GM18858 (cell line): ENCODE results near the gene LRRFIP1.
A peak's percentile ranks its signal among the peaks of the same experiment; 100 is the strongest.
"Not testable (repeated sequence)": the region's sequence is repeated elsewhere in the genome, so short reads cannot be mapped to it uniquely, and the experiment has no call there.

ENCODE experiments used
- ATAC-seq: cut with Tn5 transposase; IDR thresholded peaks from one replicate; pipeline ENCODE4 v1.9.1; 2021; ENCODE audit not compliant: unreplicated experiment

LRRFIP1 gene

DNA sequence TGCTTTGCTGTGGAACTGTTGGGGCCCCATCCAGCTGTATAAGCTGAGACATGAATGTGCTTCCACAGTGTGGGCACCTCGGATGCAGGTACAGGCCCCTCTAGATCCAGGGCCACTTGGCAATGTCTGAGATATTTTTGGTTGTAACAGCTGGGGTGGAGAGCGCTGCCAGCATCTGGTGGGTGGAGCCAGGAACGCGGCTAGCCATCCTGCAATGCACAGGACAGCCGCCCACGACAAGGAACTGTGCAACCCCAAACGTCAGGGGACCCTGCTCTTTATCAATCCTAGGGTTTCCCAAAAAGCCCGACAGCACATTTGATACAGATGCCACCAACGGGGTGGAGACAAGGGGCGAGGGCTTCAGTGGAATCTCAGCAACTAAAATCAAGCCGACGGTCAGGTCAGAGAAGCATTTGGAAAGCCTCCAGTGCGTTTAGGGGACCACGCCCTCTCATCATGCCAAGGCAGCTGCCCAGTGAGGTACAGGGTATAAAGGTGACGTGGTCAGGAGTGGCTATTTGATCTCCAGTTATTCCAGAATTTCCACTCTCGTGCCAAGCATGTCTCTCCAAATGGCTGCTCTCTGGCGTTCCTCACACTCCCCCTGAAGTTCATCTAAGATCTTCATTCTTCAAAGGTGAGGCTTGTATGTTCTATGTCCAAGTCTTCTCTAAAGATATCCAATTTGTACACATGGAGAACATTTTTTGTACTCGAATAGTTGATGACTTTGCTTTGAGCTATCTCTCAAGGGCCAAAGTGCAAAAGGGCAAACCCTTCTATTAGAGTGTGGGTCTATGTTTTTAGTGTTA, 55.7 kb downstream of the LRRFIP1 start:
- no peak for ATAC-seq

DNA sequence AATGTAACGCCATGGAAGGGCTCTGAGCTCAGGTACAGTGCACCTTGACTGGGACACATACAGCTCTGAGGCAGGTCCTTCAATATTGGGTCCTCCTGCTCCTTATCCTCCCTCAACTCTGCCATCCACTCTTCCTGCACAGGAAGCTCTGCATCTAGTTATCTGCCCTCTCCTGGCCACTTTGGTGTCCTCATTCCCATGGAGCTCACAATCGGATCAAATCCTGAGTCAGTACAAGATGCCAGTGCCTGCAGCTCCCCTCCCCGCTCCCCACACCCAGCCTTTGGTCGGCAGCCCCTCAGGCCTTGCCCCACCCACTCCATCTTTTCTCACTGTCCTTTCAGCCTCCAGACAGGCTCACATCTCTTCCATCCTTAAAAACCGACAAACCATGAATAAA, 58.0 kb downstream of the LRRFIP1 start:
- ATAC-seq, result no peak

DNA sequence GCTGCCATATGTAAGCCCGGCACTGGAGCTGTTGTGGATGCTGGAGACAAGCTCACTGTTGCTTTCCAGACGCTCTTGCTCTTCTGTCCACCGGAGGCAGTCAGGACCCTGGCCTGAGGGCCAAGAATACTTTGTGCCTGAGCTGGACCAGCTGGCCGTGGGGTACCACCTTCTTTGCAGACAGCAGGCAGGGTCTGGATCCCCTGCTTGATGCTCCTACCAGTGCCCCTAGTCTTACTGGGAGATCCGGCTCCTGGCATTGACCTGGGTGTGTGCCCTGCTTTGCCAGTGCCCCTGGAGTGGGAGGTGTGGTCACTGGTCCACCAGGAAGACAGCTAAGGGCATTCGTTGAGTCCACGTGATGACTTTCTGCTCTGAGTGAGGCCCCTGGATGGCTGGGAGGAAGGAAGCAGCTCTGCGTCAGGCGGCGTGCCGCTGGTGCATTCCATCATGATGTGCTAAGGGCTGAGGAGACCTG, 59.3 kb downstream of the LRRFIP1 start:
- ATAC-seq, result no peak

DNA sequence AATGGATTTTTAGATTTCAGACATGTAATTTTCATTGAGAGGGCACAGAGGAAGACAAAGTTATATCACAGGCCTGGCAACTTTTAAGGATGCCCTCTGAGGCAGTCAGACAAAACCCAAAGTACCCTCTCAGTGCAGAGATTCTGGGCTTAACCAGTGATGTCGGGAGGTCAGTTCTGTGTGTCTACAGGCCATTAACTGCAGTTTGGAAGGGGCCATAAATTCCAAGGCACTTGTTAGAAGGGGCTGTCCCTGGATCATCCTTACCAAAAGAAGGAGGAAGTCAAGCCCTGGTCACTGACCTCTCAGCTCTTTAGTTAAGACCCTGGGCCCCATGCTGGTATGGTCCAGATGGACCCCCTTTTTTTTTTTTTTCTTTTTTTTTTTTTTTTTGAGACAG, 60.7 kb downstream of the LRRFIP1 start:
- ATAC-seq, result no peak

DNA sequence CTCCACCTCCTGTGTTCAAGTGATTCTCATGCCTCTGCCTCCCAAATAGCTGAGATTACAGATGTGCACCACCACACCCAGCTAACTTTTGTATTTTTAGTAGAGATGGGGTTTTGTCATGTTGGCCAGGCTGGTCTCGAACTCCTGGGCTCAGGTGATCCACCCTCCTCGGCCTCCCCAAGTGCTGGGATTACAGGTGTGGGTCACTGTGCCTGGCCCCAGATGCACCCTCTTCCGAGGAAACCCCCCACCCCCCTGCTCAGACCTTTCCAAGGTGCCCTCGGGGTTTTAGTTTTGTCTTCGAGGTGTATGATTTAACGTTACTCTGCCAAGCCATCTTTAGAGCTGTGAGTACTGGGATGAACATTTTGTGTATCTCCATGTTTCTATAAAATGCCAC, 61.2 kb downstream of the LRRFIP1 start:
- ATAC-seq, result not testable (repeated sequence)

DNA sequence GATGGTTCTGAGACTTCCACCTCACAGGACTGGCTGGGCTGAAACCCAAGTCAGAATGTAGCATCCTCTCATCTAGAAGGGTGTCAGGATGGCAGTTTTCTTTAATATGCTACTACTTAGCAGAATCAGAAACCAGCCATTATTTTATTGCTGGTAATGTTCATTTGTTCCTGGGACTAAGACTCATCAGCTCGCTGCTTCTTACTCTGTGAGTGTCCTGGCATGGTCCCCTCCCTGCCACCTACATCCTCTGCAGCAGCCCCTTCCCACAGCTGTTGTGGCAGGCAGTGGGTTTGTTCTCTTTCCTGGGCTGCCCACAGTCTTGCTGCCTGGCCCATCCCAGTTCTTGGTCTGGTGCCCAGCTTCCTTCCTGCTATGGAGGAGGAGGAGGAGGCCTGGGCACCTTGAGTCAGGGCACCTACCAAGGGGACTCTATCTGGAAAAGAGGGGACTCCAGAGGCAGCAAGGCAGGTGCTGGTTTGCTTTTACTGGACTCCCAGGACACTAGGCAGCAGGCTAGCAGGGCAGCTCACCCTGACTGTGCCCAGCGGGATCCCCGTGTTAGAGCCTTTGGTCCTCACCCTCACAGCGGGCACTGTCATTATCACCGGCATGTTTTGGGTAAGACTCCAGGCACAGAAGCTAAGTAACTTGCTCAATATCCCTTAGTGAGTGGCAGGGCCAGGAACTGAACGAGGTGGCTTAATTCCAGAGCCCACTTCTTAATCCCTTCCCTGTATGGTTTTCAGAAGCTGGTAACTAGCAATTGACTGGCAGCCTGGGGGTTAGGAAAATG, 62.1 kb downstream of the LRRFIP1 start:
- ATAC-seq, result no peak

DNA sequence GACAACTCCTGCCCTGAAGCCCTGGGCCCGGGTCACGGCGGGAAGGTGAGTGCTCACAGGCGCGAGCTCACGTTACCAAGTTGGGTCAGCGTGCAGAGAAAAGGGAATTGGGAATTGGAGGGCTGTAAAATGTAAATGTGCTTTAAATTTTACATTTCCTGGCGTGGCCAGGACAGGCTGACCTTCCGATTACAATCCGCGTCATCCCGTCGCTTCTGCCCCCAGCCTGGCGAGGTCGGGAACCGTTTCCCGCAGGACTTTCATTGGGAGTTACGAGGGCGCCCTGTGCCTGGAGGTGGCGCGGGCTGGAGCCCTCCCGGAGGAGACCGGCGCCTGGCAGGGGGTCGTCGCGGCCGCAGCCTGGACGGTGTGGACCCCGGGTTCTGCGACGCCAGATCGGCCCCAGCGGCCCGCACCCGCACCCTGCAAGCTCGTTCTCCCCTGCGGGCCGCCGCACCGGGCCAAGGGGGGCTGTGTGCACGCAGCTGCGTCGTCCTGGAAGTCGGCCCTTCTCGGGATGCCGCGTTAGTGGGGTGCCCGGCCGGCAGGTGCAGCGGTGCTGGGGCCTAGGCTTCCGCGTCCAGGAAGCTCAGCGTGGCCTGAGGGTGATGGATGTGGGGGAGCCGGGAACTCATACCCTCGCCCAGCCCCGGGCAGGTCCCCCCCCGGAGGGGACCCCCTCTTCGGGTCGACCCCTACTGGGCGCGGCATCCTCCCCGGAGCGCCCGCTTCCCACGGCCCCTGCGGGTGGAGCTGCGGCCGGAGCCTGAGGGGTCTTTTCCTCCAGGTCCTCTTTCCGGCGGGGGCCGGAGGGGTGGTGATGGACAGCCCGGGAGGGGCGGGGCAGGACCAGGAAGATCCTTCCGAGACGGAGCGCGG, 63.9 kb downstream of the LRRFIP1 start:
- no peak for ATAC-seq

DNA sequence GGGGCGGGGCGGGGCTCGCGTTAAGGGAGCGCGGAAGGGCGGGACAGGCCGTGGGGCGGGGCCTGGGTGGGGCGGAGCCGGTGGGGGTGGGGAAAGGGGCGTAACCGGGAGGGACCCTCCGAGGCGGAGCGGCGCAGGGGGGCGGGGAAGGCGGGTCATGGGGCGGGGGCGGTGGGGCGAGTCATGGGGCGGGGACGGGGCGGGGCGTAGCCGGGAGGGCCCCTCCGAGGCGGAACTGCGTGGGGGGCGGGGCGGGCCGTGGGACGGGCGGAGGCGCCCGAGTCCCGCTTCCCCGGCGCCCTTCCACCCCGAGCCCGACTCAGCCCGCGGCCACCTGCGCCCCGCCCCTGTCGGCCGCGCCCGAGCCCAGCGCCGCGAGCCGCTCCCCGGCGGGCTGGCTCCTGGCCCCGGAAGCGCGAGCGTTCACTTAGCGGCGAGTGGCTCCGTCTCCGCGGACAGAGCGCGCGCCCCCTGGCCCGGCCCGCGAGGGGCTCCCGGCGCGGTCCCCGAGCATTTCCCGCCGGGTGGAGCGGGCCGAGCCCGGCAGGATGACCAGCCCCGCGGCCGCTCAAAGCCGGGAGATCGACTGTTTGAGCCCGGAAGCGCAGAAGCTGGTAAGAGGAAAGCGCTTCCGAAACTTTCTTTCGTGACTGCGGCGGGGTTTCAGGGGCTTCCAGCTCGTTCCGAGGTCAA, 64.7 kb downstream of the LRRFIP1 start:
- no peak for ATAC-seq

DNA sequence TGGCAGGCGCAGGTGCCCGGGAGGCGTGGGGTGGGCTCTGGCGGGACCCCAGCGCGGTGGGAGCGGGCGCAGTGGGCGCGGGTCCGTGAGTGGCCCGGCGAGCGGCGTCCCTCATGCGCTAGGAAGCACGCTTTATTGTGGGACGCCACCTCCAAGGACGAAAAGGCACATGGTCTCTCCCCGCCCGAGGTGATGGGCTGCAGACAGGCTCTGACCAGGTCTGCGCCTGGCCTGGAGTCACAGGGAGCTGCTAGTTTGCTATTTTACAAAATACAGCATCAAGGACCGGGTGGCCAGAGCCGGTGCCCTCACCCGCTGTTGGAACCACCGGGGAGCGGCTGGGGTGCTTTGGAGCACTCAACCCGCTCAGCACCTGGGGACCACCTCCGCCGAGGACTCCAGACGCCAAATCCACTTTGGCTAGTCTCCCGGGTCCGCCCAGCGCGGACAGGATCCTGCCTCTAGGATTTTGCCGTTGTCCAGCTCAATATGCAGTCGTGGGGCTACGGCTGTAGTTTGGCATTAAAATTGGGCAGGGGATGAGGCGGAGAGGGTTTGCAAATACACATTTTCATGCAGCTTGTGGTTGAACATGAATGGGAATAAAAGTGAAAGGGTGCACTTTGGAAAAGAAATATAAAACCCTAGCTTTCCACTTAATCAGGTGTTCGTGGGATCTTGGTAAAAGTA, 65.4 kb downstream of the LRRFIP1 start:
- ATAC-seq, result no peak

DNA sequence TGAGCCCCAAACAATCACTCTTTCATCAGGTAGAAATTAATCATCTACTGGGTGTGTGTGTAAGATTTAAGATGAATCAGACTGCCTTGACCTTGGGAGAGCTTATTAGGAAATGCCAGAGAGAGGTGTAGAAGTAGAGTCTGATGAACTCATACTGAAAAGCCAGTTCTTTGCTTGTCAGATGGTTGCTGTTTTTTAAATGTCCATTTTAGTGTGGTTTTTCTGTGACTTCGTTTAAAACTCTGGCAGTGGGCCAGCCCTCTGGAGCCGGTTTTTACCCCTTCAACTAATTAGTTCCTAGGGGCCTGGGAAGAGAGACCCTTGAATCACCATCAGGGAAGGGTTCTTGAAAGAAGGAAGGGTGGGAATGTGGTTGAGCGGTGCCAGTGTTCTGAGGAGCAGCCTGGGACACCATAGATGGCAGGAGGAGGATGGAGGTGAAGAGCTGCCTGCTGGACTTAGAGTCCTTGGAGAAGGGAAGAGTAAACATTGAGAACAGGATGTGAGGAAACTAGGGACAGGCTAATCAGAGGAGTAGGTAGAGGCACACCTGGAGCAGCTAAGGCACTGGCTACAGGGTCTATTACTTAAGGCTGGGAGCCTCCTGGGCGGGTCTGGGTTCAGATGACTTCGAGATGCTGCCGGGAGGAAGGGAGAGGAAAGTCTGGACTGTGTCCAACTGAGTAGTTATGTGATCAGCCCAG, 66.1 kb downstream of the LRRFIP1 start:
- no peak for ATAC-seq

DNA sequence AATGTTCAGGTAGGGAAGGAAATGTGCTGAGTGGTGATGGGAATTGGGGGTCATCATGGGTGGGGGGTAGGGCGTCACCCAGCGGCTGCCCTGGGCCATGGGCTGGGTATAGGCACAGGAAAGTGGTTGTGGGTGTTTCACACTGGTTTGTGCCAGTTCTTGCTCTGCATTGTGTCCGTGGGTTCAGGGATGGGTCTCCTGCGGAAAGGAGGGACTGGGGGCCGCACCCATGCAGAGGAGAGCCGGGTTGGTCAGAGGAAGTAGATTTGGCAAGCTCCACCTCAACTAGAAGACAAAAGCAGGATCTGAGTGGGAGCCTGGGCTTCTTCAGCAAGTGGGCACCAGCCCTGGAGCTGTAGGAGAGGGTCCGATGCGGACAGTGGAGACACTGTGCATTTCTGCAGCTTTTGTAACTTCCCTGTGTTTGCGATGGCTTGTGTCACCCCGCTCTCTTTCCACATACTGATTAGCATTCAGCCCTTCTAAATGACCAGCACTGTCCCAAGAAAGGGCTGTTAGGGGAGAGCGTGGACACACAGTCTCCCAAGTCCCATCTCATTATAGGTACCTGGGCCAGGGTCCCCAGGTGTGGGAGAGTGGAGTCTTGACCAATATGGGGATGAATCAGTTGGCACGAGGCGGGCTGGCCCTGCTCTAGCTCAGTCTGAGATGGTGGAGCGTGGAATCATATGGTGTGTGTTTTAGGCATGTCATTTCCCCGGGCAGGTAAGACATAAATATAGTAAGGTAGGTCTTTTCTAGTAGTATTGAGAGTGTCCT, 67.2 kb downstream of the LRRFIP1 start:
- ATAC-seq, result no peak

DNA sequence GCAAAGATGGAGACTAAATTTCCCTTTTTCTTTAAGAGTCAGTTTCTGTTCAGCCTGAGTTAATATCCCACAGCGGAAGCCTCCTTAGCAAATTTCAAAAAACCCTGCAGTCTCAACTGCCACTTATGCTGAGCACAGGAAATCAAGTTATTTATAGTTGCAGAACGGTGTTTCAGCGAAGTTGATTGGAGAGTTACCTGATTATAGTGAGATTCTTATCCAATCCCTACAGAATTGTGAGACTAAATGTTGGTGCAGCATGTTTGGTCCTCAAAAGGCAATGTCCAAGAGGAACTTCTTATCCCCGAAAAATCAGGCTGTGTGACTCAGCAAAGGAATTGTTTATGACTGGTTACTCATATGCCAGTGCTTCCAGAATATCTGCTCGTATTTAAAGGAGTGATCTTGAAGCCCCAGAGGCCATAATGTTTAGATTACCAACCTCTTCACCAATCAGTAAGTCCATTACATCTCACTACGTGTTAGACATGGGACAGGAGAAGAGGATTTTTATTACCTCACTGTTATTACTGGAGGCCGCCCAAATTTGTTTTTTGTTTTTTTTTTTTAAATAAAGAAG, 67.9 kb downstream of the LRRFIP1 start:
- ATAC-seq, result peak; percentile 21

DNA sequence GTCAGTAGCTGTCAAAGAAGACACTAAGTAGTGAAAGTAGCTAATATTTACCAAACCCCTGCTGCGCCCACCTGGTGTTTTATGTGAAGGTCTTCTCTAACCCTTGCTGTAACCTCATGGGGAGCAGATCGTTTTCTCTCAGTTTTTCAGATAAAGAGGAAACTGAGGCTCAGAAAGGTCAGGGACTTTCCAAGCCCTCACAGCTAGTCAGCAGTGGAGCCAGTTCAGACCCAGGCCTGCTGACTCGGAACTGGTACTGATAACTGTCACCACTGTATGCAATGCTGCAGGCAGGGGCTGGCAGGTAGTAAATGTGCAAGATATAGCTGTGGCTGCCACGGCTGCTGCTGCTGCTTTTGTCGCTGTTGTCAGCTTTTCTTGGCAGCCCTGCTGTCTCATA, 69.1 kb downstream of the LRRFIP1 start:
- ATAC-seq, result no peak

DNA sequence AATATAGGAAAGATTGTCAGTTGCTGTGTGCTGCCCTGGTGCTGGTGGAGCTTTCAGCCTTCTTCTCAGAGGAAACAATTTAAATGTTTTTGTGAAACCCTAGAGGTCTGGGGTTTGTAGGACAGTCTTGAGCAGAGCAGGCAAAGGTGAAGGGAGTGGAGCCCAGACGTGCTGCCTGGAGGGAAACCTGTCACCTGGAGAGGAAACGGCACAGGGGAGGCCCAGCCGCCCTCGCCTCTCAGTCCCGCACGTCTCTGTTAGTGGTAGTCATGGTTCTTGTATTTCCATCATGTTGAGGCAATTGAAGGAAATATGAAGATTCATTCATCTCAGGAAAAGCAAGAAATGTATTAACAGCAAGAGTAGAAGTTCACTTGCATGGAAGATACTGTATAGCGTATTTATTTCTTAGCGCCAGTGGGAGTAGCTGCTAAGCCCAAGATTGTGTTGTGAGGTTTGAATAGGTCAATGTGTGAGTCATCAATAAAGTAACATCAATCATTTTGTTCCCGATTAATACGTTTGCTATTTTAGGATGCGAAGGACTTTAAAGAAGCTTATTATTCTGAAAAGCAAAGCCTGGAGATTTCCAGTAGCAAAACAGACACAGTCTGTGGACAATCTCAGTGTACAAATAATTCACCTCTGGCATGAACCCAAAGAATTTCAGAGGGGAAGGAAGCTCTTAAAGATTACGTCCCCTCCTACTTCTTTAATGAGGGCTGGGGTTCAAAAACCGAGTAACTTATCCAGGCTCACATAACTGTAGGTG, 70.4 kb downstream of the LRRFIP1 start:
- ATAC-seq, result no peak

DNA sequence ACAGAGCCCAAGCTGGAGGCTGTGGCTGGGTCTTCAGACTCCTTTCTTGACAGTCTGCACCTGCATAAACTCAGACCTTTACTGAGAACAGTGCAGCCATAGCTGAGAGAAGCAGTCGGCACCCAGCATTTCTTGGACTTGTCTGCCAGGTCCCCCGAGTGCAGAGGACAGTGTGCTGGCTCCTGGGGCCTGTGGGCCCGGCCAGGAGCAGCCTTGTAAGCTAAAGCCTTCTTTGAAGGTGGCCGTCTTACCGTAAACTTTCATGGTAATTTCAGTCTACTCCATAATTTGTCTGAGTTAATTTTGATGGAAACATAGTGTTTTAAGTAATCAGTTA, 70.9 kb downstream of the LRRFIP1 start:
- no peak for ATAC-seq

DNA sequence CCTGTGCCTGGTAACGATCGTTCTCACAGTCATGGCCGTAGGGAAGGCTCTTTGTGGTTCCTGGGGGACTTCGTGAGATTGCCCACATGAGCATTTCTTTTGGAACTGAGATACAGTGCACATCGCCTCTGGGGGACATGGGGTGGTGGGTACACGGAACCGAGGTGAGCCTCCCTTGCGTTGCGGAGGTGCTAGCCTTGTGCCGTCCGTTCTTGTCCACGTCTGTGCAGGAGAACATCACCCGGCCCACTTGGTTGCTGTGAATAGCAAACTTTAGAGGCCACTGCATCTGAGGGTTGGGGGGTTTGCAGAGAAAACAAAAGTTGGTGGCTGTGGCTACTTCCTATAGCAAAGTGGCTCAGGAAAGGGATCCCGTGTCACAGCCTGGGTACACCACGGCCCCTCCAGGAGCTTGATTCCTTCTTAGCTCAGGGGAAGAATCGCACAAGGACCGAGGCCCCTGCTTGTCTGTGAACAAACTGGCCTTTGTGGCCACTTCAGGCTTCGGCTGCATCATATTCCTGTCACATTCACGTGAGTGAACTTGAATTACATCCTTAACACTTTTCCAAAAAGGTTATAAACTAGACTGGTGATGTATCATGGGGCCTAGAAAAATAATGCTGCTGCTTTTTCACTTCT, 72.6 kb downstream of the LRRFIP1 start:
- ATAC-seq, result no peak

DNA sequence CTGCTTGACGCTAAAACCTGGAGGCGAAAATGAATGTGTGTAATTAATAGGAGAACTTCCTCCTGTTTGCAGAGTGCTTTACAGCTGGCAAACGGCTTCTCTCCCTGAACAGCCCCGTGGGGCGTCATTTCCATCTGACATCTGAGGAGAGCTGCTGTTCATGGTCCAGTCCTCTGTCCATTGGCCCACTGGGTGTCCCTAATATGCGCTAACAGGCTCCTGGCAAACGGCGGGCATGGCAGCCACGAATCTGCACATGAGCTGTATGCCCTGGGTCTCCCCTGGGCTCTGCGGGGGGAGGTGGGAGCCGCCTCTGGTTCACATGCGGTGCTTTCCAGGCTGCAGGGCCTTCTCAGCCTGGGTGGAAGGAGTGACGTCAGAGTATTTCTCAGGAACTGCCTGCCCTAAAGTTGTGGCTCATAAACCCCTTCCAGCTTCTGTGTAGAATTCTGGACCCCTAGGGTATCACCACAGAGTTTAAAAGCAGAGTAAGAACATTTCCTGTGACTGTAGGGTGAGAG, 73.2 kb downstream of the LRRFIP1 start:
- ATAC-seq, result no peak
